ENCODE results near the gene SMOC2. TPM values are rescaled to one million over a fixed set of nuclear protein-coding genes. Genes with fewer than 3 reads are reported as not detected.
"Not testable (repeated sequence)": the region's sequence is repeated elsewhere in the genome, so short reads cannot be mapped to it uniquely, and the experiment has no call there.

Gene SMOC2
- total and polyA plus RNA-seq, 4 donors, result 1.3 to 6.4 (median 4.6) TPM

DNA sequence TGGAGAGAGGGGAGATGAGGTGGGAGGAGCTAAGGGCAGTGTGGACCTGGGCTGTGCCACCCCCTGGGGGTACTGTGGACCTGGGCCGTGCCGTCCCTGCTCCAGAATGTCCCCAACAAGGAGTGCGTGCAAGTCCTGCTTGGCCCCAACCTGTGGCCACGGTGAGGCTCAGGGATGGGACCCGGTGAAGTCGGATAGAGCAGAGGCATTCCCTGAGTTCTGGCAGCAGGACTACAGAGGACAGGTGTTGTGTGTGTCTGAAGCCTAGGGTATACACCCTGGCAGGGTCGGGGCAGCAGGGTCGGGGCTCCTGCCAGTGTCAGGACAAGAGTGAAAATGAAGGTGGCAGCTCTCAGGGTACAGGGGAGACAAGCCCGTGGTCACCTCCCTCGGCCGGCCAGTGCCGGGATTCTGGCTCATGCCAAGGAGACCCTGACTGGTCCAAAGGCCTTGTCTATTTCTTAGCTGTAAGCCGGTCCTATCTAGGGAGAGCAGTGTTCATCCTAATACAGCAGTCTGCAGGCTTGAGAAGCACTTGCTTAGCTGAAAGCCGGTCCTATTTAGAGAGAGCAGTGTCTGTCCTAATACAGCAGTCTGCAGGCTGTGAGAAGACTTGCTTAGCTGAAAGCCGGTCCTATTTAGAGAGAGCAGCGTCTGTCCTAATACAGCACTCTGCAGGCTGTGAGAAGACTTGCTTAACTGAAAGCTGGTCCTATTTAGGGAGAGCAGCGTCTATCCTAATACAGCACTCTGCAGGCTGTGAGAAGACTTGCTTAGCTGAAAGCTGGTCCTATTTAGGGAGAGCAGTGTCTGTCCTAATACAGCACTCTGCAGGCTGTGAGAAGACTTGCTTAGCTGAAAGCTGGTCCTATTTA is 95.9 kb downstream of the SMOC2 start:
- Histone ChIP-seq H3K9me3 (ENCODE audit: control insufficient read depth in 4 of 4, insufficient read depth in 3 of 4, low read length in 3 of 4) (no peaks in the 10 kb centered on the region), H3K27me3 (ENCODE audit: control insufficient read depth in 3 of 3, insufficient read depth in 3 of 3, low read length in 2 of 3) (peaks cover 0 to 3% (median 0%) of the 10 kb centered on the region in 3 donors), H3K9ac (ENCODE audit: insufficient read depth in 1 of 2, low read length in 2 of 2) (no peak overlapping the region), H3K36me3 (ENCODE audit: control insufficient read depth in 4 of 4, insufficient read depth in 4 of 4, low read length in 4 of 4) (no peaks in the 10 kb centered on the region), H3K27ac (ENCODE audit: low read depth in 1 of 2, low read length in 1 of 2) (no peak overlapping the region), H3K4me1 (ENCODE audit: control insufficient read depth in 5 of 5, insufficient read depth in 5 of 5, low read length in 5 of 5) (peaks cover 0 to 6% (median 0%) of the 10 kb centered on the region in 5 donors), H3K4me3 (no peak overlapping the region)
- 90% methylated on average over 17 of the region's 17 CpGs for WGBS, 2 donors
- ATAC-seq (ENCODE audit: insufficient read depth, low FRiP score), result no peak
- peak in 1 of 3 donors; percentile 24 for DNase-seq
- TF ChIP-seq, protein P1, sequence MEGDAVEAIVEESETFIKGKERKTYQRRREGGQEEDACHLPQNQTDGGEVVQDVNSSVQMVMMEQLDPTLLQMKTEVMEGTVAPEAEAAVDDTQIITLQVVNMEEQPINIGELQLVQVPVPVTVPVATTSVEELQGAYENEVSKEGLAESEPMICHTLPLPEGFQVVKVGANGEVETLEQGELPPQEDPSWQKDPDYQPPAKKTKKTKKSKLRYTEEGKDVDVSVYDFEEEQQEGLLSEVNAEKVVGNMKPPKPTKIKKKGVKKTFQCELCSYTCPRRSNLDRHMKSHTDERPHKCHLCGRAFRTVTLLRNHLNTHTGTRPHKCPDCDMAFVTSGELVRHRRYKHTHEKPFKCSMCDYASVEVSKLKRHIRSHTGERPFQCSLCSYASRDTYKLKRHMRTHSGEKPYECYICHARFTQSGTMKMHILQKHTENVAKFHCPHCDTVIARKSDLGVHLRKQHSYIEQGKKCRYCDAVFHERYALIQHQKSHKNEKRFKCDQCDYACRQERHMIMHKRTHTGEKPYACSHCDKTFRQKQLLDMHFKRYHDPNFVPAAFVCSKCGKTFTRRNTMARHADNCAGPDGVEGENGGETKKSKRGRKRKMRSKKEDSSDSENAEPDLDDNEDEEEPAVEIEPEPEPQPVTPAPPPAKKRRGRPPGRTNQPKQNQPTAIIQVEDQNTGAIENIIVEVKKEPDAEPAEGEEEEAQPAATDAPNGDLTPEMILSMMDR (IDR thresholded peaks at IDR 0.05; ENCODE audit: control extremely low read depth, extremely low read depth), result no peak

DNA sequence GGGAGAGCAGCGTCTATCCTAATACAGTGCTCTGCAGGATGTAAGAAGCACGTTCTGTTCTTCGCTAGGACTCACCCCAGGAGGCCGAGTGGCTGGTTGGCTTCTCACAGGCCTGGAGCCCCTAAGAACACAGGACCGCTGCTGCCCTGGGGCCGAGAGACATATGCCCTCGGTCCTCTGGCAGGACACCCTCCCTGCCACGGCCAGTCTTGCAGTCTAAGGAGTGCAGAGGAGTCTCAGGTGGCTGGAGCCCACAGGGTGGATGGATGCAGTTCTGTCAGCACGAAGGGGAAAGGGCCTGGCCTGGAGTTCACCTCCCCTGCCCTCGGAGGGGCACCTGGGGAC is 96.5 kb downstream of the SMOC2 start:
- Histone ChIP-seq H3K27me3 (ENCODE audit: control insufficient read depth in 3 of 3, insufficient read depth in 3 of 3, low read length in 2 of 3) (peaks cover 0 to 3% (median 0%) of the 10 kb centered on the region in 3 donors), H3K4me1 (ENCODE audit: control insufficient read depth in 5 of 5, insufficient read depth in 5 of 5, low read length in 5 of 5) (peaks cover 0 to 6% (median 0%) of the 10 kb centered on the region in 5 donors), H3K9me3 (ENCODE audit: control insufficient read depth in 4 of 4, insufficient read depth in 3 of 4, low read length in 3 of 4) (no peaks in the 10 kb centered on the region), H3K4me3 (no peak overlapping the region), H3K36me3 (ENCODE audit: control insufficient read depth in 4 of 4, insufficient read depth in 4 of 4, low read length in 4 of 4) (no peaks in the 10 kb centered on the region), H3K27ac (ENCODE audit: low read depth in 1 of 2, low read length in 1 of 2) (peak overlapping the region in 1 of 2 donors; percentile 32), H3K9ac (ENCODE audit: insufficient read depth in 1 of 2, low read length in 2 of 2) (no peak overlapping the region)
- TF ChIP-seq, protein P1 (IDR thresholded peaks at IDR 0.05; ENCODE audit: control extremely low read depth, extremely low read depth), result no peak
- WGBS, 2 donors, result 71 to 75% methylated on average over 10 of the region's 10 CpGs
- no peak for DNase-seq
- no peak for ATAC-seq (ENCODE audit: insufficient read depth, low FRiP score)

DNA sequence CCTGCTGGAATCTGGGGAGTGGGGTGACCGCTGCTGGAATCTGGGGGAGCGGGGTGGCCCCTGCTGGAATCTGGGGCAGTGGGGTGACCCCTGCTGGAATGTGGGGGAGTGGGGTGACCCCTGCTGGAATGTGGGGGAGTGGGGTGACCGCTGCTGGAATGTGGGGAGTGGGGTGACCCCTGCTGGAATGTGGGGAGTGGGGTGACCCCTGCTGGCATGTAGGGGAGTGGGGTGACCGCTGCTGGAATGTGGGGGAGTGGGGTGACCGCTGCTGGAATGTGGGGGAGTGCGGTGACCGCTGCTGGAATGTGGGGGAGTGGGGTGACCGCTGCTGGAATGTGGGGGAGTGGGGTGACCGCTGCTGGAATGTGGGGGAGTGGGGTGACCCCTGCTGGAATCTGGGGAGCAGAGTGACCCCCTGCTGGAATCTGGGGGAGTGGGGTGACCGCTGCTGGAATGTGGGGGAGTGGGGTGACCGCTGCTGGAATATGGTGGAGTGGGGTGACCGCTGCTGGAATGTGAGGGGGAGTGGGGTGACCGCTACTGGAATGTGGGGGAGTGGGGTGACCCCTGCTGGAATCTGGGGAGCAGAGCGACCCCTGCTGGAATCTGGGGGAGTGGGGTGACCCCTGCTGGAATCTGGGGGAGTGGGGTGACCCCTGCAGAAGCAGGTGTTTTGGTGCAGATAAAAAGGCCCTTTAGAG is 97.4 kb downstream of the SMOC2 start:
- H3K4me1 ChIP-seq (ENCODE audit: control insufficient read depth in 5 of 5, insufficient read depth in 5 of 5, low read length in 5 of 5); ATAC-seq (ENCODE audit: insufficient read depth, low FRiP score); H3K36me3 ChIP-seq (ENCODE audit: control insufficient read depth in 4 of 4, insufficient read depth in 4 of 4, low read length in 4 of 4); H3K9ac ChIP-seq (ENCODE audit: insufficient read depth in 1 of 2, low read length in 2 of 2); H3K27me3 ChIP-seq (ENCODE audit: control insufficient read depth in 3 of 3, insufficient read depth in 3 of 3, low read length in 2 of 3); DNase-seq; H3K4me3 ChIP-seq; H3K27ac ChIP-seq (ENCODE audit: low read depth in 1 of 2, low read length in 1 of 2); H3K9me3 ChIP-seq (ENCODE audit: control insufficient read depth in 4 of 4, insufficient read depth in 3 of 4, low read length in 3 of 4): not testable (repeated sequence)
- 84 to 88% methylated on average over 14 of the region's 14 CpGs for WGBS, 2 donors

Measured in lung (tissue), 12 donors.